GM12878 (cell line): ENCODE data around the gene EIF4E1B. TPM values are rescaled to one million over a fixed set of nuclear protein-coding genes. Genes with fewer than 3 reads are reported as not detected.

Source experiments
- CEBPZ ChIP-seq: fragments of 150-350 bp; IDR thresholded peaks from 2 replicates; pipeline ENCODE4 v1.6.1; 2016; ENCODE audit warnings: low read depth, low read length
- RELB ChIP-seq: fragments of 450-650 bp; IDR thresholded peaks from 2 replicates; pipeline ENCODE4 v1.6.1; 2017; ENCODE audit warnings: low read depth, mild to moderate bottlenecking, moderate library complexity
- polyA plus RNA-seq, 11 experiments: library from polyadenylated mRNA; depleted of rRNA in 4 of 11; unstranded in 6 of 11; stranded (reverse) in 5 of 11; fragments of >200 nt; fragmentation: Nextera tagmentation in 4 of 11; fragmentation: Illumina TruSeq in 1 of 11; extraction: Ambion mirVana in 4 of 11; extraction: Trizol in 1 of 11; gene quantifications; 1 replicate in 1 of 11; 2 replicates in 10 of 11; pipeline versions ENCODE4 v1.2.1 to v1.2.3, GENCODE V29; 2011 to 2016; ENCODE audit warnings: inconsistent platforms in 2 of 11, missing spikeins in 2 of 11, low read depth in 1 of 11
- total RNA-seq, 4 experiments: library from RNA; depleted of rRNA in 3 of 4; stranded (reverse); fragments of >200 nt in 3 of 4; fragmentation: Illumina TruSeq in 1 of 4; extraction: Trizol in 1 of 4; gene quantifications; 2 replicates each; pipeline versions ENCODE4 v1.2.1 to v1.2.3, GENCODE V29; 2013 to 2021
- TF ChIP-seq, protein P1 (sequence below): fragments of 450-650 bp; IDR thresholded peaks from 2 replicates; pipeline ENCODE4 v1.6.1; 2017; ENCODE audit warnings: mild to moderate bottlenecking, moderate library complexity

The EIF4E1B gene
- total and polyA plus RNA-seq, 10 of the 15 experiments (the other 5 are each of a cell fraction or from before 2014, with no cell fraction given): not detected

- TF ChIP-seq RELB (no peak), CEBPZ (no peak)
- TF ChIP-seq, protein P1, sequence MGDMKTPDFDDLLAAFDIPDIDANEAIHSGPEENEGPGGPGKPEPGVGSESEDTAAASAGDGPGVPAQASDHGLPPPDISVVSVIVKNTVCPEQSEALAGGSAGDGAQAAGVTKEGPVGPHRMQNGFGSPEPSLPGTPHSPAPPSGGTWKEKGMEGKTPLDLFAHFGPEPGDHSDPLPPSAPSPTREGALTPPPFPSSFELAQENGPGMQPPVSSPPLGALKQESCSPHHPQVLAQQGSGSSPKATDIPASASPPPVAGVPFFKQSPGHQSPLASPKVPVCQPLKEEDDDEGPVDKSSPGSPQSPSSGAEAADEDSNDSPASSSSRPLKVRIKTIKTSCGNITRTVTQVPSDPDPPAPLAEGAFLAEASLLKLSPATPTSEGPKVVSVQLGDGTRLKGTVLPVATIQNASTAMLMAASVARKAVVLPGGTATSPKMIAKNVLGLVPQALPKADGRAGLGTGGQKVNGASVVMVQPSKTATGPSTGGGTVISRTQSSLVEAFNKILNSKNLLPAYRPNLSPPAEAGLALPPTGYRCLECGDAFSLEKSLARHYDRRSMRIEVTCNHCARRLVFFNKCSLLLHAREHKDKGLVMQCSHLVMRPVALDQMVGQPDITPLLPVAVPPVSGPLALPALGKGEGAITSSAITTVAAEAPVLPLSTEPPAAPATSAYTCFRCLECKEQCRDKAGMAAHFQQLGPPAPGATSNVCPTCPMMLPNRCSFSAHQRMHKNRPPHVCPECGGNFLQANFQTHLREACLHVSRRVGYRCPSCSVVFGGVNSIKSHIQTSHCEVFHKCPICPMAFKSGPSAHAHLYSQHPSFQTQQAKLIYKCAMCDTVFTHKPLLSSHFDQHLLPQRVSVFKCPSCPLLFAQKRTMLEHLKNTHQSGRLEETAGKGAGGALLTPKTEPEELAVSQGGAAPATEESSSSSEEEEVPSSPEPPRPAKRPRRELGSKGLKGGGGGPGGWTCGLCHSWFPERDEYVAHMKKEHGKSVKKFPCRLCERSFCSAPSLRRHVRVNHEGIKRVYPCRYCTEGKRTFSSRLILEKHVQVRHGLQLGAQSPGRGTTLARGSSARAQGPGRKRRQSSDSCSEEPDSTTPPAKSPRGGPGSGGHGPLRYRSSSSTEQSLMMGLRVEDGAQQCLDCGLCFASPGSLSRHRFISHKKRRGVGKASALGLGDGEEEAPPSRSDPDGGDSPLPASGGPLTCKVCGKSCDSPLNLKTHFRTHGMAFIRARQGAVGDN: no peak
Measured at GRCh38 chr5:176644294-176644693, 13.8 kb downstream of the EIF4E1B start (continued).
